Daoy (cell line): ENCODE measurements around the gene TFEB. TPM values are rescaled to one million over a fixed set of nuclear protein-coding genes. Genes with fewer than 3 reads are reported as not detected.

Experiments
- DNase-seq: peaks from one replicate; pipeline ENCODE4 v3.0.0-alpha.2; 2015; ENCODE audit warnings: low read depth
- total RNA-seq: library from RNA; depleted of rRNA; stranded (reverse); fragments of >200 nt; shearing (Covaris generic); gene quantifications from 2 replicates; pipeline ENCODE4 v1.2.3, GENCODE V29; 2014

TFEB gene
- total RNA-seq, 1 experiment from 2014 or later = 8.1 TPM

DNA sequence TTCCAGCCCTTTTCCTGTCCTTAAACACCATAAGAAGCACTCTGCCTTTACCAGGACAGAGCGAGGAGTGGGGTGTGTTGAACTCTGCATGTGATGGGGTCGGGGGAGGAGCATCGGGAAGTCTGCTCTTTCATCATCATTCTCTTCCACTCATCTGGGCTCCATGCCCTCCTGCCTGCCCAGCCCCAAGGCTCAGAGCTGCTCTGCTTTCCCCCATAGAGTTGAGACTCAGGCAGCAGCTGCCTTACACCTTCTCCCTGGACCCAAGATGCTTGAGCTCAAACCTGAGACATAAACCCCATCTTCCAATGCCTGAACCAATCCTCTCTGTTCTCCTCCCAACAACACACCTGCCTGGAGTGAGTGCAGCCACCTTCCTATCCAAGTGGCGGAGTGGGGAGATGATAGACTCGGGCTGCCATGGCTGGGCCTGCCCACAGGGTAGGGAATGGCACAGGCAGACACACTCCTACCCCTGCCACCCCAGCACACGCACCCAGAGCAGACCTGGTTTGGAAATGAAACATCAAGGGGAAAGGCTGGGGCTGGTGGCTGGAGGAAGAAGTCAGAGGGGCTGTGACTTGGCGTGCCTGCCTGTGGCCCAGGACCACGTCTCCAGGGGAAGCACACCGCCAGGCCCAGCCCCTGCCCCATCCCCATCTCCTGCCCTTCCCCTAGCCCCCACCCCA is 28.4 kb downstream of the TFEB start:
- DNase-seq = peak; percentile 45

DNA sequence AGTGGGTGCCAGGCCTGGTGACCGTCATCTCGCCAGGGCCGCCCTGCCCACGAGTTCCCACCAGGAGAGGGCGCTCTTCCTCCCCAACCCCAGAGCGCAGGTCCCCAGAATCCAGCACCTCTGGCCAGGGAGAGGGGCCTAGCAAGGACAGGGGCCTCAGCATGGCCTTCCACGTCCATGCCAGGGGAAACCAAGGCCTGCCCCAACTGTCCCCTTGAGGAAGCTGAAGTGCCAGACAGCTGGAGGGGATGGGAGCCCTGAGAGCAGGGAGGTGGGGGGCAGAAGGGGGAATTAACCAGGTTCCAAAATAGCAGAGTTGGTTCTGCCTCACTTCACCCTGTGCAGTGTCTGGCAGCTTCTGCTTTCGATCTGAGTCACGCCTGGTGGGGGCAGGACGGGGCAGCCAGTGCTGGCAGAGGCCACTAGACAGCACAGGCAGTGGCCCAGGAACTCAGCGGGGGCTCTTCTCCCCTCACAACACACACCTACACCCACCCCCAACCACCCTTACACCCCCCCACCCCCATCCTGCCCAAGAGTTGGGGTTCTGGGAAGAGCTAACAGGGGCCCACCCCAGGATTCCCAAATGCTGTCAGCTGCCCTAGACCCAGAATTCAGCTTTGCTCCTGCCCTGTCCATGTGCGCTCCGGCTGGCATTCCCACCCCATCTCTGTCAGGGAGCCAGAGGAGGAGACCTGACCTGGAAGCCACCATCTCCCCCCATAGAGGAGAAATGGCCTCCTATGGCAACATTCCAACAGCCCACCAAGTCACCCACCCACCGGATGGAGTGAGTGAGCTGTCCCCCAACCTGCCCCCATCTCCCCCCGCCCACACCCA is 29.2 kb downstream of the TFEB start:
- peak; percentile 87 for DNase-seq

DNA sequence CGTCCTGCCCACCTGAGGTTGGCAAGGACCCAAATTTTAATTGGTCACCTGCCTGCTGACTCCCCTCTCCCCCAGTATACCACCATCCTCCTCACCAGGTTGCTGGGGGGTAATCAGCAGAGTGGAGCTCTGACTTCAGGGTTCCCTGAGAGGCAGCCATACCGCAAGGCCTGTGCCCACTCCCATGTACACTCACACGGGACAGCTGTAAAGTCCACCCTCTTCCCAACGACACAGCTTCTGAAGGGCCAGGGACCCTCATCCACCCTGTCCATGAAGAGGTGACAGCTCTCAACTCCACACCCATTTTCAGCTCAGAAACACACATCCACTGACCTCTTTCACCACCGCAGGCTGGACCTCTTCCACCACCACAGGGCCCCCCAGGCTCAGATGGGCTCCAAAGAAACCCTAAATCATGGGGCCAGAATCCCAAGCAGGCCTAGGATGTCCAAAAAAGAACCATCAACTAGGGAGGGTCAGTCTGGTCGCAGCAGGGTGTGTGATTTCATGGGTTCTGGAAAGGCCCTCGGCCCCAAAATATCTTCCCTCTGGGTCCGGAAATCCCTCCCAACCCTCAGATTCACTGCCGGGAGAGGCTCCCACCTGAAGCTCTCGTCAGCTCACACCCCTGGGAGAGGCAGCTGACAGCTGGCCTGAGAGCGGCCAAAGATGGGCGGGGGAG is 30.0 kb downstream of the TFEB start:
- no peak for DNase-seq

DNA sequence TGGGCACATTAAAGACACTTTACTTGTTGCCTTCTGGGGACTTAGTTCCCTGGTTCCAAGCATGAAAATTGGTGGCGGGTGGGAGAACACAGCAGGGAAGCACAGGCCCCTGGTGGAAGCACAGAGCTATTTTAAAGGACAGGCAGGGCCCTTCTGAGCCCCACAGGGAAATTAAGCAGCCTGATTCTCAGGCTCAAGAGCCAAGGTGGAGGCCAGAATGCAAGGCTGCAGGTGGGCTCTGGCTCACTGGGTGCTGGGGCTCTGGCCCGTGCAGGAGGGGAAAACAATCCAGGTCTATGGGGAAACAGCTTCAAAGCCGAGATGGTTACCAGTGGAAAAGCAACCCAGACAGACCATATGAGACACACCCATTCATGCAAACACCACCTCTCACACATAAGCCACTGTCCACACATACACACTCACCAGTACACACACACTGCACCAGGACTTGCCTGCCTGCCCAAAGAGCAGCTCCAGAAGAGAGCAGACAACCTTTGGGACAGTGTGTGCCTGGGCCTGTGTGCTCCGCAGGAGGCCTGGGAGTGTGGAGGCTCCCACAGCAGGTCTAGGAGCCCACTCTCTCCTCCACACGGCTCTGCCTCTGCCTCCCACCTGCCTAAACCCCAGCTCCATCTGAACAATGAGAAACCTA is 30.6 kb downstream of the TFEB start:
- DNase-seq = no peak

DNA sequence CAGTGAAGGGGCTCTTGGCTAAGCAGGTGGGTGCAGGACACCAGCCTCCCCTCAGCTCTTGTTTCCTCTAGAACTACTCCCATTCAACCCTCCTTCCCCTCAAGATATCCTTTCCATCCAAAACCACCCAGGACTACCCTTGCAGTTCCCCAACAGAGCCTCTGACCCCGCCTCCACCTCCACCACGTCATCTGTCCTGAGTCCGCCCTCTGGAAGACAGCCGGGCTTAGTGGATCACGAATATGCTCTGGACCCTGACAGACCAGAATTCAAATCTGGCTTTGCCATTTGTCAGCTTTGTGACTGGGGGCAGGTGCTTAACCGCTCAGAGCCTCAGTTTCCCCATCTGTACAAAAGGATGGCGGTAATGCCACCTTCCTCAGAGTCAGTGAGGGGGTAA is 31.4 kb downstream of the TFEB start:
- DNase-seq = no peak

DNA sequence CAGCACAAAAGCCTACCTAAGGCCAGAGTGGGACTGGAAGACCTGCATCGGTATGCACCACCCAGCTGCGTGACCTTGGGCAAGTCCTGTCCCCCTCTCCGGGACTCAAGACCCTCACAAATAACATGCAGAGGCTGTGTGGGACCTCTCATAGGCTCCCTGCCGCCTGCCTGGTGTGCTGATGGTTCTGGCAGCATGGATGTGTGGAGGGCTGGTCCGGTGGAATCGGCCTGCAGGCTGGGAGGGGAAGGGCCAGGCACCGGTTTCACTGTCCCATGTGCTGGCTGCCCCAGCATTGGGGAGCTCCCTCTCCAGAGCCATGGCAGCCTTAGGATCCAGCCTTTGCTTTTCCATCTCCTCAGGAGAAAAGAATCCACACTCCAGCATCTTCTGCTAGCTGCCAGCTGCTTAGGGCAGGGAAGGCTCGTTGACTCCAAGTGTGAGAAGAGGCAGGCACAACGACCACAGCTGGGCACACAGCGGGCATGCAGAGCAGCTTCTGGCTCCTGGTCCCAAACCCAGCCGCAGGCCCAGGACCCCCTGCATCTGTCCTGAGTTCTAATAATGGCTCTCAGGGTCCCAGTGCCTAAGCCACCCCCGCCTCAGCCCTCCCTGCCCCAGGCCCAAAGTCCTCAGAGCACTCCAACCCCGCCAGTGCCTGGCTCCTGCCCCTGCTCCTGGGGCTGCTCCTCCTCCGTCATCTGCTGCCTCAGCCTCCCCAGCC is 32.5 kb downstream of the TFEB start:
- no peak for DNase-seq

DNA sequence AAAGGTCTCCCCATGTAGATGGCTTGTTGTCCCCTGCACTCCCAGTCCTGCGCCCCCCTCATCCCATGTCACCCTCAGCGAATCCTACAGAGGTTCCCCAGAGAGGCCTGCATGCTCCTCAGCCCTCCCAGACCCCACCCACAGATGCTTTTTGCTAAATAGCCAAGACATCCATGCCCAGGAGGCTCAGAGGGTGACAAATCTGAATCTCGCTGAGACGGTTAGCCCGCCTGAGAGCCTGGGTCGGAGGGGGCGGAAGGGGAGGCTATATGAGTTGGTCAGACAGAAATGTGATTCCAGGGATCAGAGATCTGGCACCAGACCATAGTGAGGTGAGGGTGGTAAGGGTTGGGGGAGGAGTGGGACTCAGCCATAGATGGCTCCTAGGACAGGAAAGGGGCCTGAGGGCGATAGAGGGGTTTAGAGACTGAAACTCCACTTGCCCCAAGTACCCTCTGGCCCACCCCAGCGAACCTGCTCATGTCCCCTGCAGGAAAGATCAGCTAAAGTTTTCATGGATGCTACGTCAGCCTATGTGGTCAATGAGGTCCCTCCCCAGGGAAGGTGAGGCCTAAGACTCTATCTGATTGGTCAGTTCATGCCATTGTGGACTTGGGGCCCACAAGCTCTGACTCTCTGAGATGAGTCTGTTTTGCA is 33.2 kb downstream of the TFEB start:
- no peak for DNase-seq

DNA sequence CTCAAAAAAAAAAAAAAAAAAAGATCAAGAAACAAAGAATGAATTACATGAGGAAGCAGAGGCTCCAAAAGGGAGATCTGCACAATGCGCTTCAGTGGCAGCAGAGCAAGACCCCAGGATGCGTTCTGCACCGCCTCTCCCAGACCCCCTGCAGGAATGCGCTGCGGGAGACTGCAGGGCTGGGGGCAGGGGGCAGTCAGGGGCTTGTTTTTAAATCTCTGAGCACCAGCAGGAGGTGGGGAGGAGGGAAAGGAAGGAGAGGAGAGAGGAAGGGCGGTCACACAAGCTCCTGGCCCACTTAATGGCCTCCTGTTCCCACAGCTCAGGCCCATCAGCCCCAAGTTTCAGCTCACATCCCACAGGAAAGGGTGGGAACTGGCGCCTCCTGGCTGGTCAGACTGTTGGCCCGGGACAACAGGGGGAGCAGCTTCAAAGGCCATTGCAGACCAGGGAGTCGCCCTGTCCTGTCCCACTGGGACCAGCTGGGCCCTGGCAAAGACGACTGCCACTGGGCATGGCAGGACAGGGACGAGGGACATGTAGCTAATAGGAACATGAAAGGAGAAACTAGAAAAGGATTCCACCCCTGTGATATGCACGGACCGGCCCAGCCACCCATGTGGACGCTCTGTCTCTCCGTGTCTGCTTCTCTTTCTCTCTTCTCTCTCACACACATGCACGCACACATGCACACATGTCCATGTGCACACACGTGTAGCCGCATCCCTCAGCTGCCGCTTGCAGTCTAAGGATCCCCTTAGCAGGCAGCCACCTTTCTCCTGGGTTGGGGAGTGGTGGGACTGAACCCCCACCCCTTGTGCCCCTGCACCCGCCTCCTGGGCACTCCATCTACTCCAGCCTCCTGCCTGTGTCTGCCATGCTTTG is 34.7 kb downstream of the TFEB start:
- no peak for DNase-seq

DNA sequence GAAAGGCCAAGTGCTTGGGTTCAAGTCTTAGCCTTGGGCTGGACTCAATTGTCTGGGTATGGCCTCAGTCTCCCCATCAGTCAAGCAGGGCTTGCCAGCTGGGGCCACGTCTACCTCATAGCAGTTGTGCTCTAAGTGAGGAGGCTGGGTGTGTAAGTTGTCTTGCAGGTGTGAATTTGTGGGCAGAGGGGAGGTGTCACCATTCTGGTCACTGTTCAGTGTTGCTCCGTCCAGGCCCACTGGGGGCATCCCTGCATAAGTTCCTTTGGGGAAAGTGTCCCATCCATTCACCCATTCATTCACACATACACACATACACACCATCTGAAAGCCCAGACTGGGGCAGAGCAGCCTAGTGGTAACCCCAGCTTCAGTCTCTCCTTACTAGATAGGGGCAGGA is 36.3 kb downstream of the TFEB start:
- DNase-seq = no peak

DNA sequence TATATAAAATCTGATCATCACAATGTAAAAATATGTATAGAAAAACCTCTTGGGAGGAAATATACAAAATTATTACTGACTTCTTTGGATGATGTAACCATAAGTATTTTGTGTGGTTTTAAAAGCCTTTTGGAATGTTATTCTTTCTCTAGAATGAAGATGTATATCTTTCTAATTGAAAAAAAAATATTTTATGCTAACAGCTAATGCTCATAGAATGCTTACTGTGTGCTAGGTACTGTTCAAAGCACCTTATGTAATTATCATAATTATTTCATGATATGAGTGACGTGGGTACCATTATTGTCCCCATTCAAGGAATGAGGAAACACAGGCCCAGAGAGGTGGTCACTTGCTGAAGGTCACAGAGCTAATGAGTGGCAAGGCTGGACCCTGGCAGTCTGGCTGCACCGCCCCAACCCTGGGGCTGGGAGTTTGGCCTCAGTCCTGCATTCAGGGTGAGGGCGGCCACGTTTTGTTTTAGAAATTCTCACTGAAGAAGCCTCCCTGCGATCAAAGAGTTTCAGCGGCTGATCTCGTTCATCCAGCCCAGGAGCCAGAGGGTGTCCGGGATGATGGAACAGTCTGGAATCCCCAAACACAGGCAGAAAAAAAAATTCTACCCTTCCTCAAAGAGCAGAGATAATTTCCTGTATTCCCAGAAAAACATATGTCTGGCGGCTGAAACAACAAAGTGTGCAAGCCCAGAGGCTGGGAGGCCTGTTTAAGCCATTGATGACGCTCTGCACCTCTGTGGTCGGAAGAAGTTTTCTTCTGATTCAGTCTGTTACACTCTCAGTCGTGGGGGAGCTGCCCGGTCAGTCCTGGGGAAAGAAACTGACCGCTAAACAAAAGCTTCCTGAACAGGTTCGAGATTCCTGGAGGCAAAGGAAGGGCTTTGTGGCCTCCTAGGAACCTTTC is 37.3 kb downstream of the TFEB start:
- peak; percentile 93 for DNase-seq

DNA sequence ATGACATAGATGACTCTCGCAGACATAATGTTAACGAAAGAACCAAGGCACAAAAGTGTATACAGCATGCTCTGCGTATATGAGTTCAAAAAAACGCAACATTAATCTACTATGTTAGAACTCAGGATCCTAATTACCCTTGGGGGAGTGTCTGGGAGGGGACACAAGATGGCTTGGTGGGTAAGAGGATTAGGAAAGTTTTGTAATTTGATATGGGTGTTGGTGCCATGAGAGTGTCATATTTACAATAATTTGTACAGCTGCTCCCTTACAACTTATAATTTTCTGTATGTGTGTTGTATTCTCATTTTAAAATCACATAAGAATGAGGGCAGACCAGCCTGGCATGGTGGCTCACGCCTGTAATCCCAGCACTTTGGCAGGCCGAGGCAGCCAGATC is 38.6 kb downstream of the TFEB start:
- no peak for DNase-seq

DNA sequence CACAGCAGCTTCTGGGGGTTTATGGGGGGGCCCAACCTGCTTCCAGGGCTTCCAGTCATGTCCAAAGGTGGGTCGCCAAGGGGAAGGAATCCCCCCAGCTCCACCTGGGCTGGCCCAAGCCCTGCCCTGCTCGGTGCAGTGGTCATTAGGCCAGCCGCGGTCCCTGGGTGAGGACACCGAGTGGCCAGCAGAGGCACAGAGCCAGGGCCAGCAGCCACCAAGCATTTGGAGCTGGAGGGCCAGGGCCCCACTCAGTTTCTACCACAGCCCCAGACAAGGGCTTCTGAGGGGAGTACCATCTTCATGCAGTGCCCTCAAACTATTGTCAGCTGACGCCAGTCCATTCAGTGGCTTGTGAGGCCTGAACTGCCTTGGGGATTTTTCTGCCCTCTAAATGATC is 39.6 kb downstream of the TFEB start:
- no peak for DNase-seq

DNA sequence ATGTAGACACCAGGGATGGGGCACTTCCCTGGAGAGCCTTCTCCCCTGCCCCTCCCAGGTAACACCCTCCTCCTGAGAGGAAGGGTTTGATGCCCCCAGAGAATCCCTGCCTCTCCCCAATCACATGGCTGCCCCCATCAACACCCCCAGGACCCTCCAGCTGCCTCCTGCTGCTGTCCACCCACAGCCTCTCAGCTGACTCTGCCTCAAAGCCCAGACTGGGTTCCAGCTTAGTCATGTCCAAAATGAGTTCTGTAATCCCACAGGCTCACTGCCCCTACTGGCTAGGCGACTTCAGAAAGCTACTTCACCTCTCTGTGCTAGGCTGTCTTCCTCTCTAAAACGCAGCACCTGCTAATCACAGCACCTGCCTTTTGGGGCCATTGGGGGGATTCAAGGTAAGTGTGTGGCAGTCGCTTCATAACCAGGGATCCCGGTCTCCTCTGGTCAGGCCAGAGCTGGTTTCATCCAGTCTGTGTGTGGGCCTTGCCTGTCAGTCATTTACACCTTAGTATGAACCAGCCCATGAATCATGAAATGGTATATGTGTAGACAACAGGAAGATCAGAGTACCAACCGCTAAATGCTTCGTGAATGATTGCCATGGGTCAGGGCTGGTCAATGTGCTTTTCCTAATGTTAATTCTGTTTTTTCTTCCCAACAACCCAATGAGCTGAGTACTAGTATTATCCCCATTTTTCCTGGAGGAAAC is 40.4 kb downstream of the TFEB start:
- DNase-seq = no peak

DNA sequence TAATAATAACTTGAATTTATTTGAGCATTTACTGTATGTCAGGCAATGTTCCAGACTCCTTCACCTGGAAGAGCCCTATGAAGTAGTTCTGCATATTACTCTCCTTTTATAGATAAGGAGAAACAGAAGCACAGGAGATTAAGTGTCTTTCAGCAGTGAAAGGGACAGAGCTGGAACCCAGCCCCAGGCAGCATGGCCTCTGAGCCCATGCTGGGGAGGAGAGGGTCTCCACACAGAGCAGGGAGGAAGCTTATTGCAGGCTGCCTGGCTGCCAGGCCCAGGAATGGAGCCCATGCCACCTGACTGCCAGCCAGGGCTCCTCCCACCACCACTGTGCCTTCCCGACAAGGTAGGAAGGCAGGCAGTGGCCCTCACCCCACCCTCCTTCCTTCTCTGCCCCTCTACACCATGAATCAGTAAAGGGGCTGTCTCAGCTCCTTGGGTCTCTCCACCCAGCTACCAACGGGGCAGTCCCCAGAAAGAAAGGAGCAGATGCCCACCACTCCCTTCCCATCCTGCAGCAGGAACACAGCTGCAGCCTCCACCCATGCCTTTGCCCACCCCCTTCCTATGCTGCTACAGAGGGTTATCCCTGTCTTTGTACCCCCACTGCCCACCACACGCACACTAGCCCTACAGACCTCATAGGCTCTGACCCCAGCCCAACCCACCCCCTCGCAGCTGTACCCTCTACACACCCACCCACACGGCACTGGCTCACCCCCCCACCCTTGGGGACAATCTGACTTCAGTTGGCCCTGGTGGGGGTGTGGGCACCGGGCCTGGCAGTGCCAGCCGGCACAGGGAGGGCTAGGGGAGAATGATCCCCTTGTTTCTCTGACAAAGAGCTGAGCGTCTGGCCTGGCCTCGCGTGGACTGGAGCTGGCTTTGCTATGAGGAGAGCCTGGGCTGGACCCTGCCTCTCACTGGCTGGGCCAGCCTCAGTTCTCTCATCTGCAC is 41.8 kb downstream of the TFEB start:
- no peak for DNase-seq

DNA sequence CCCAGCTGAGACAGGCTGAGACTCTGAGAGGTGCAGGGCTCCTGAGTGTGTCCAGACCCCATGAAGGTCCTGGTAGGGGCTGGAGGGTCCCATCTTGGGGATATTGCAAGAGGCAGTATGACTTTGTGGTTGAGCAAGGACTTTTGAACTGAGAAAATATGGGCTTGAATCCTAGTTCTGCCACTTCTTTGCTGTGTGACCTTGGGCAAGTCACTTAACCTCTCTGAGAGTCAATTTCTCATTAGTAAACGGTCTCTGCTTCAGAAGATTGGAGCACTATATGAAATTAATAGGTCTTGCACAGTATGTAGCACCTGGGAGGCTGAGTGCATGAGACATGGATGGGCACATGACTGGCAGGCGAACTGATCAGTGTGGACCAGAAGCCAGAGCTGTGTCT is 42.7 kb downstream of the TFEB start:
- no peak for DNase-seq

DNA sequence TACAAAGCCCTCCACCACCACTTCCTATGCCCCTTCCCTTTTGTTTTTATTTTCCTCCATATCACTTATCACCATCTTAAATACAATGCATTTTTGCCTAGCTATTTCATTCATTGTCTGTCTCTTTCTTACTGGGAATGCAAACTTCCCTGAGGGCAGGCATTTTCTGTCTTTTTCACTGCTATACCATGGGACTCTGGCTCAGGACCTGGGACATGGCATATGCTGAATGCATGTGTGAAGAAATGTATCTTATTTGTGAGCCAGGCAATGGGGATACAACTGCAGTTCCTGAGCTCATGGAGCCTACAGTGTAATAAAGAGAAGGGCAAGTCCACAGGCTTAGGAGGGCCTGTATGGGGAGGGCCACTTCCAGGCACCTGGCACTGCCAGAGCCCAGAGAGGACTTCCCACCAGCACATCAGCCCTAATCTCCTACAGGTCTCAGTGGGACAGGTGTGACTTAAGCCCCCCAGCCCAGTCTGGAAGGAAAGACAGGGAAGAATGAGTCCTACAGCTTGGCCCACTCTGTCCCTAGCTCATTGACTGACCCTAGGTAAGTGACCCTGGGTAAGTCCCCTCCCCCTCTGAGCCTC is 43.2 kb downstream of the TFEB start:
- DNase-seq = no peak
